Aorta (tissue), 5 donors: Measurements from ENCODE around the gene SERHL2. TPM values are rescaled to one million over a fixed set of nuclear protein-coding genes. Genes with fewer than 3 reads are reported as not detected.

Experiments
- ATAC-seq: fragments of 200-7000 bp; cut with Tn5 transposase; one replicate; pipeline ENCODE4 v1.9.1; 2022; ENCODE audit warnings: moderate library complexity; ENCODE audit not compliant: low FRiP score
- DNase-seq, 2 donors: peaks; one replicate each; pipeline ENCODE4 v3.0.0-alpha.2; 2020
- H3K27ac ChIP-seq, 2 donors: one replicate each; pipeline ENCODE4 v1.5.1; 2013; ENCODE audit warnings: low read length in 2 of 2, mild to moderate bottlenecking in 2 of 2, moderate library complexity in 2 of 2, control low read depth in 1 of 2, inconsistent platforms in 1 of 2, low read depth in 1 of 2
- H3K27me3 ChIP-seq, 2 donors: one replicate each; pipeline ENCODE4 v1.6.1; 2013; ENCODE audit warnings: control low read depth in 1 of 2, low read length in 1 of 2, mild to moderate bottlenecking in 1 of 2, moderate library complexity in 1 of 2; ENCODE audit not compliant: insufficient read depth in 2 of 2, control insufficient read depth in 1 of 2
- H3K36me3 ChIP-seq, 2 donors: one replicate each; pipeline ENCODE4 v1.6.1; 2013; ENCODE audit warnings: control low read depth in 1 of 2, low read length in 1 of 2, mild to moderate bottlenecking in 1 of 2; ENCODE audit not compliant: insufficient read depth in 2 of 2, control insufficient read depth in 1 of 2
- H3K4me1 ChIP-seq, 2 donors: one replicate each; pipeline ENCODE4 v1.6.1; 2013; ENCODE audit warnings: low read length in 2 of 2, control low read depth in 1 of 2, mild to moderate bottlenecking in 1 of 2, moderate library complexity in 1 of 2; ENCODE audit not compliant: insufficient read depth in 2 of 2, control insufficient read depth in 1 of 2
- H3K4me3 ChIP-seq, 2 donors: one replicate each; pipeline ENCODE4 v1.5.1; 2013; ENCODE audit warnings: low read length in 2 of 2, control low read depth in 1 of 2, mild to moderate bottlenecking in 1 of 2
- H3K9me3 ChIP-seq: one replicate; pipeline ENCODE4 v1.6.1; 2013; ENCODE audit warnings: mild to moderate bottlenecking, low read length; ENCODE audit not compliant: control insufficient read depth
- WGBS, 2 donors: extraction: QIAGEN DNeasy Blood & Tissue Kit; methylation state at CpG; one replicate each; pipeline ENCODE4 v1.1.7; 2013; 5-methylcytosine and 5-hydroxymethylcytosine counted together
- intact Hi-C, 2 donors: fragments of 100-400 bp; cut with DNase I; formaldehyde crosslinking; loops; one replicate each; pipeline versions ENCODE4 v1.14.2 to v1.15.0; 2022
- polyA plus RNA-seq, 2 donors: library from polyadenylated mRNA; stranded (reverse); fragments of 200-250 nt; gene quantifications; one replicate each; pipeline ENCODE4 v1.2.3, GENCODE V29; 2013
- total RNA-seq, 2 donors: library from RNA; stranded (reverse); fragmentation: NEBNext Ultra II Directional; extraction: Animal tissue kit (Norgen Biotek cat#: 25700); gene quantifications; one replicate each; pipeline ENCODE4 v1.2.1, GENCODE V29; 2021
- donor health status: healthy with polysubstance abuse.
- donor health status: Bipolar disorder and iron deficiency.
- donor health status: DM: no; HTN: no; CAD: no.
- donor health status: DM: no; HTN: no; CAD: no.
- donor health status: DM: yes; HTN: yes; CAD: no.

Gene SERHL2
- total and polyA plus RNA-seq, 4 donors: 1.6 to 4.2 (median 2.5) TPM

DNA sequence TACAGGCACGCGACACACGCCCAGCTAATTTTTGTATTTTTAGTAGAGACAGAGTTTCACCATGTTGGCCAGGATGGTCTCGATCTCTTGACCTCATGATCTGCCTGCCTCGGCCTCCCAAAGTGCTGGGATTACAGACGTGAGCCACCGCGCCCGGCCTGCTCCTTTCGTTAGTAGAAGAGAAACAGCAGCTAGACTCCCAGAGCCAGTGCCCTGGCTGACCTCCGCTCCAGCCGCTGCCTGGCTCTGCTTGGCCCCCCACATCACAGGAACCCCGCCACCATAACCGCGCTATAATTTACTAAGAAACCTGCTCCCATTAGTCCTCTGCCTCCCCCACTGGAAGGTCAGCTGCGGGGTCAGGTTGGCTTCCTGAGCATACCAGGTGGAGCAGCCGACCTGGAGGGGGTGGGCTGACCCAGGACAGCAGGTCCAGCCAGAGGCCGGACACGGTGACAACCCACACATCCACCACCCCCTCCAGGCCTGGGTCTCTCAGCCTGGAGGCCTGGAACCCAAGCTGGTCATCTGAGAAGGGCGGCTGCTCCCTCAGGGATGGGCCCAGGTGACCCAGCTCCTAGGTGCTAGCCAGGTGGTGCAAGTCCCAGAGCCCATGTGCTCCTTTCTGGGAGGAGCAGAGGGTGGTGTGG lies 68.4 kb downstream of the SERHL2 start:
- intact Hi-C loops: no loop called here

GRCh38 chr22:42623301-42623751 lies 69.6 kb downstream of the SERHL2 start:
- DNase-seq: no peak
- H3K27ac ChIP-seq: no peak overlapping the region
- intact Hi-C loops: no loop called here
- no peak overlapping the region for H3K4me3 ChIP-seq
- no peaks in the 10 kb centered on the region for H3K27me3 ChIP-seq
- no peak for ATAC-seq
- H3K9me3 ChIP-seq: no peaks in the 10 kb centered on the region
- peaks cover 0 to 6% of the 10 kb centered on the region in 2 donors for H3K36me3 ChIP-seq
- peaks cover 3 to 5% of the 10 kb centered on the region in 2 donors for H3K4me1 ChIP-seq
- WGBS, 2 donors: 80 to 85% methylated on average over 18 of the region's 18 CpGs

More for the DNA sequence above, 68.4 kb downstream of the SERHL2 start:
- Histone ChIP-seq H3K4me1 (peaks cover 3 to 5% of the 10 kb centered on the region in 2 donors), H3K36me3 (peaks cover 0 to 5% of the 10 kb centered on the region in 2 donors), H3K4me3 (no peak overlapping the region), H3K27me3 (no peaks in the 10 kb centered on the region), H3K27ac (peak overlapping the region in 1 of 2 donors; percentile 30), H3K9me3 (no peaks in the 10 kb centered on the region)
- 82 to 87% methylated on average over 20 of the region's 20 CpGs for WGBS, 2 donors
- ATAC-seq (no peak), DNase-seq (no peak)

Other genes starting within 250 kb of the SERHL2 start
- 10 to 100 TPM in 1 of 2 donors, 1 to 10 TPM in 1; 5.3 to 10.5 TPM for gene NFAM1, start 121.6 kb upstream of the SERHL2 start, total RNA-seq
- 1 to 10 TPM in 1 of 2 donors, under 1 TPM in 1; 0.38 to 2.6 TPM for gene NFAM1, start 121.6 kb upstream of the SERHL2 start, polyA plus RNA-seq
- 10 to 100 TPM; 36.0 to 38.9 TPM for gene RRP7A, start 34.2 kb upstream of the SERHL2 start, total RNA-seq
- 10 to 100 TPM in 1 of 2 donors, 1 to 10 TPM in 1; 5.3 to 20.3 TPM for gene RRP7A, start 34.2 kb upstream of the SERHL2 start, polyA plus RNA-seq
- 10 to 100 TPM; 49.2 to 49.6 TPM for gene POLDIP3, start 60.9 kb downstream of the SERHL2 start, total RNA-seq
- 10 to 100 TPM; 26.0 to 32.9 TPM for gene POLDIP3, start 60.9 kb downstream of the SERHL2 start, polyA plus RNA-seq
- gene ATP5MGL, start 86.6 kb downstream of the SERHL2 start, total RNA-seq: 1 to 10 TPM; 1.5 to 2.7 TPM
- gene ATP5MGL, start 86.6 kb downstream of the SERHL2 start, polyA plus RNA-seq: not detected
- gene CYB5R3, start 95.4 kb downstream of the SERHL2 start, total RNA-seq: 100 to 1,000 TPM; 430 to 444 TPM
- 100 to 1,000 TPM; 346 to 756 TPM for gene CYB5R3, start 95.4 kb downstream of the SERHL2 start, polyA plus RNA-seq
- gene A4GALT, start 166.9 kb downstream of the SERHL2 start, total RNA-seq: 10 to 100 TPM; 62.1 to 72.3 TPM
- gene A4GALT, start 166.9 kb downstream of the SERHL2 start, polyA plus RNA-seq: 10 to 100 TPM; 15.8 to 75.8 TPM